ENCODE data around the gene FIBCD1. TPM values are rescaled to one million over a fixed set of nuclear protein-coding genes. Genes with fewer than 3 reads are reported as not detected.
"Not testable (repeated sequence)": the region's sequence is repeated elsewhere in the genome, so short reads cannot be mapped to it uniquely, and the experiment has no call there.

Gene FIBCD1
- total and polyA plus RNA-seq, 7 donors, result 0.01 TPM; not detected in 6

- DNase-seq (peak; percentile 64 to 87), ATAC-seq (peak; percentile 71 to 88 (median 81))
- Histone ChIP-seq H3K9me3 (no peaks in the 10 kb centered on the region), H3K4me3 (peak overlapping the region; percentile 42), H3K4me1 (no peaks in the 10 kb centered on the region), H3K27ac (no peak overlapping the region), H3K27me3 (ENCODE audit: insufficient read depth in 3 of 3, low read length in 2 of 3) (peaks cover 0 to 63% (median 10%) of the 10 kb centered on the region in 3 donors), H3K36me3 (ENCODE audit: insufficient read depth in 1 of 2, low read depth in 1 of 2) (no peaks in the 10 kb centered on the region)
- 23 to 32% (median 31%) methylated on average over 38 of the region's 38 CpGs for WGBS, 3 donors
- no peak for TF ChIP-seq CTCF (IDR thresholded peaks at IDR 0.05)
- intact Hi-C loops (cut with DNase I), result no loop called here
Observed at GRCh38 chr9:130912932-130913598, 26.0 kb downstream of the FIBCD1 start.

- Histone ChIP-seq H3K27me3 (ENCODE audit: insufficient read depth in 3 of 3, low read length in 2 of 3) (peaks cover 0 to 52% (median 5%) of the 10 kb centered on the region in 3 donors), H3K36me3 (ENCODE audit: insufficient read depth in 1 of 2, low read depth in 1 of 2) (no peaks in the 10 kb centered on the region), H3K4me1 (no peaks in the 10 kb centered on the region), H3K4me3 (no peak overlapping the region), H3K9me3 (no peaks in the 10 kb centered on the region), H3K27ac (no peak overlapping the region)
- no peak for ATAC-seq
- no peak for TF ChIP-seq CTCF (IDR thresholded peaks at IDR 0.05)
- intact Hi-C loops (cut with DNase I), result no loop called here
- DNase-seq, result no peak
- 90 to 91% (median 90%) methylated on average over 24 to 26 of the region's 26 CpGs for WGBS, 3 donors
Observed at GRCh38 chr9:130911254-130912049, 27.6 kb downstream of the FIBCD1 start.

- H3K4me3 ChIP-seq; H3K27ac ChIP-seq; H3K4me1 ChIP-seq; H3K36me3 ChIP-seq (ENCODE audit: insufficient read depth in 1 of 2, low read depth in 1 of 2); intact Hi-C loops (cut with DNase I); DNase-seq; H3K9me3 ChIP-seq; ATAC-seq: not testable (repeated sequence)
- 50 to 57% (median 50%) methylated on average over 1 of the region's 1 CpG for WGBS, 3 donors
- H3K27me3 ChIP-seq (ENCODE audit: insufficient read depth in 3 of 3, low read length in 2 of 3), result peaks cover 0 to 51% (median 3%) of the 10 kb centered on the region in 3 donors
Observed at GRCh38 chr9:130910670-130911069, 28.4 kb downstream of the FIBCD1 start.

- 90 to 92% (median 91%) methylated on average over 19 to 27 of the region's 27 CpGs for WGBS, 3 donors
- H3K4me1 ChIP-seq, H3K9me3 ChIP-seq: not testable (repeated sequence)
Observed at GRCh38 chr9:130910041-130910440, 29.0 kb downstream of the FIBCD1 start.

GRCh38 chr9:130908878-130909355 lies 30.1 kb downstream of the FIBCD1 start:
- intact Hi-C loops (cut with DNase I), result no loop called here
- ATAC-seq (no peak), DNase-seq (no peak)
- WGBS, 3 donors, result 84 to 90% (median 90%) methylated on average over 18 to 19 of the region's 19 CpGs
- TF ChIP-seq CTCF (IDR thresholded peaks at IDR 0.05), result no peak
- H3K4me3 ChIP-seq, result no peak overlapping the region
- no peaks in the 10 kb centered on the region for H3K36me3 ChIP-seq (ENCODE audit: insufficient read depth in 1 of 2, low read depth in 1 of 2)
- no peaks in the 10 kb centered on the region for H3K9me3 ChIP-seq
- no peak overlapping the region for H3K27ac ChIP-seq
- peaks cover 0 to 37% (median 8%) of the 10 kb centered on the region in 3 donors for H3K27me3 ChIP-seq (ENCODE audit: insufficient read depth in 3 of 3, low read length in 2 of 3)
- H3K4me1 ChIP-seq, result no peaks in the 10 kb centered on the region

More at GRCh38 chr9:130910041-130910440, 29.0 kb downstream of the FIBCD1 start:
- intact Hi-C loops (cut with DNase I); H3K36me3 ChIP-seq (ENCODE audit: insufficient read depth in 1 of 2, low read depth in 1 of 2); H3K27ac ChIP-seq; DNase-seq; H3K4me3 ChIP-seq; ATAC-seq: not testable (repeated sequence)
- H3K27me3 ChIP-seq (ENCODE audit: insufficient read depth in 3 of 3, low read length in 2 of 3), result peaks cover 0 to 47% (median 8%) of the 10 kb centered on the region in 3 donors
